Hypothalamus (tissue), 51 donors: ENCODE results near the gene HTR3C.
"Not testable (repeated sequence)": the region's sequence is repeated elsewhere in the genome, so short reads cannot be mapped to it uniquely, and the experiment has no call there.

Experiments used
- DNase-seq, 51 donors: peaks; one replicate each; lab custom pipeline; 2025; lab: John Stamatoyannopoulos, UW

Gene HTR3C

DNA sequence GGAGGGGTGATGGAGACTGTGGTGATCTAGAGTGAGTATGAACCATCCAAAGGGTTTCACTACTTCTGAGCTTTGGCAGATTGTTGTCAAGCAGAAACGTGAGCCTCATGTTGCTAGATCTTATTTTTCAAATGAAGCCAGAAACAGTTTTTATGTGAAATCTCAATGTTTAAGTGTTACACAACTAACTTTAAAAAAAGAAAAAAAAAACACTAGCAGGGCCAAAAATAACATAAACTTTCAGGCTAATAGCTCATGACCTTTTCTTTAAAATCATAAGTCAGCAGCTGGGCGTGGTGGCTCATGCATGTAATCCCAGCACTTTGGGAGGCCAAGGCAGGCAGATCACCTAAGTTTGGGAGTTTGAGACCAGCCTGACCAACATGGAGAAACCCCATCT lies 23.4 kb upstream of the HTR3C start:
- DNase-seq, result no peak

DNA sequence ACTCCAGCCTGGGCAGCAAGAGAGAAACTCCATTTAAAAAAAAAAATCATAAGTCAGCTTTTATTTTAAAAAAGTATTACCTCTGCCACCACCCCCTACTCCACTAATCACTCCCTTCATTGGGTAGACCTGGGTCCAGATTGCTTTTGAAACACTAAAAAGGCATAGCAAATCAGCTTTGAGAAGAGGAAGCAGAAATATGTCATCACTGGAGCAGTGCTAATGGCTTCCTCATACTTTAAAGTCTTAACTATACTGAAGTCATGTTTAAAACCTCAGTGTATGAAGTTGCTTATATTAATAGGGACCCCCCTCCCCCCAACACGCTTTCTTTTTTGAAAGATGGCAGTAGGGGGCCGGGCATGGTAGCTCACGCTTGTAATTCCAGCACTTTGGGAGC lies 22.3 kb upstream of the HTR3C start:
- DNase-seq, result no peak

DNA sequence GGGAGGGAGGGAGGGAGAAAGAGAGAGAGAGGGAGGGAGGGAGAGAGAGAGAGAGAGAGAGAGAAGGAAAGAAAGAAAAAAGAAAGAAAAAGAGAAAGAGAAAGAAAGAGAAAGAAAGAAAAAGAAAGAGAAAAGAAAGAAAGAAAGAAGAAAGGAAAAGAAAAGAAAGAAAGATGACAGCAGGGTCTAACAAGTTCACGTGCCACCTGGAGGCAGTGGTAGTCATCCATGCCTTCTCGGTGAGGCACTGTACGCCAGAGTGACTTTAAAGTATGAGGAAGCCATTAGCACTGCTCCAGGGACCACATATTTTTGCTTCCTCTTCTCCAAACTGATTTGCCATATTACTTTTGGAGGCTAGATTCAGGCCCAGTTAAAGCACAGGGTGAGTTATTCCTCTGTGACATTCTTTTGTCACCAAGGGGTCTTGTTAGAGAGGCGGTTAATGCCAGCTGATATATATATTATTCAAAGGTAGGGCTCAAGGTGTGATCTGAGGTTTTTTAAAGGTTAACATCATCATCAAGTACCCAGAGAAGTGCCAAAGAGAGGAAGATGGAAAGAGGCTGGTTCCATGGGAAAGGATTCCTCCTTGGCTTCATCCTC lies 21.6 kb upstream of the HTR3C start, which contains the start of gene HTR3D:
HTR3D (plus strand) TSS at position 556 of the 606 bp plus-strand sequence; CDS start at position 556, 0 bp downstream.
- DNase-seq, result no peak

DNA sequence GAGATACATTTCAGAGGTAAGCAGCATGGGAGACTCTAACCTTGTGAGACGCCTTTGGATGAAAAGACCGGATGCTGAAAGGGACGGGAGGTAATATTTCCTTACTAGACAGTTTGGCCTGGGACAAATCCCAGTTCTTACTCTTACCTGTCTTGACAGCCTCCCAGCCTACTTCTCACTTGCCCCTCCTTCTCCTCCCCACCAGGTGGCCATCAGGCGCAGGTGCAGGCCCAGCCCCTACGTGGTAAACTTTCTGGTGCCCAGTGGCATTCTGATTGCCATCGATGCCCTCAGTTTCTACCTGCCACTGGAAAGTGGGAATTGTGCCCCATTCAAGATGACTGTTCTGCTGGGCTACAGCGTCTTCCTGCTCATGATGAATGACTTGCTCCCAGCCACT lies 15.0 kb upstream of the HTR3C start:
- no peak for DNase-seq

DNA sequence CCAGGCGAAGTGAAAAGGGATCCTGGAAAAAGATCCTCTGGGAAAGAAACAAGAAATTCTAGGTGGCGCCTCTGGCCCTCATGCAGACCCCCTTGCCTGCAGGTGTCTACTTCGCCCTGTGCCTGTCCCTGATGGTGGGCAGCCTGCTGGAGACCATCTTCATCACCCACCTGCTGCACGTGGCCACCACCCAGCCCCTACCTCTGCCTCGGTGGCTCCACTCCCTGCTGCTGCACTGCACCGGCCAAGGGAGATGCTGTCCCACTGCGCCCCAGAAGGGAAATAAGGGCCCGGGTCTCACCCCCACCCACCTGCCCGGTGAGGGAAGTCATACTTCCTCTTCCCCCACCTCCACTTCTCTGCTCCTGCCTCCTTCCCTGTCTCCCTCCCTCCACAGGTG lies 14.5 kb upstream of the HTR3C start:
- DNase-seq, result not testable (repeated sequence)

DNA sequence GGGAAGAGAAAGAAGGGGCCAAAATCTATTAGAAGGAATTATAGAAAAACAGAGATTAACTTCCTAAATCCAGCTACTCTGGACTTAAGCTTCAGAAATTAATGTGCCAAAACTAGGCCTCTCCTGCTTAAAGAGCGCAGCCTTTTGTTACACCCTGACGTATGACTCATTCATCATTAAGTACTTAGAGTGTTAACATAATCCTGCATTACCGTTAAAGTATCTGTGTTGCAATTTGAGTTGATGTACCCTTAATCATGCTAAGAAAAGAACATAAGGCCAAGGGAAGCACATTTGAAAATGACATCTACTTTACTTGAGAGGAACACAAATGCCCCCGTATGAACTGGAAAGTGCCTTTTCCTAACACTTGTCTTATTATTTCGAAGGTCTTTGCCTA lies 13.4 kb upstream of the HTR3C start:
- DNase-seq, result peak in 1 of 51 donors; percentile 4

DNA sequence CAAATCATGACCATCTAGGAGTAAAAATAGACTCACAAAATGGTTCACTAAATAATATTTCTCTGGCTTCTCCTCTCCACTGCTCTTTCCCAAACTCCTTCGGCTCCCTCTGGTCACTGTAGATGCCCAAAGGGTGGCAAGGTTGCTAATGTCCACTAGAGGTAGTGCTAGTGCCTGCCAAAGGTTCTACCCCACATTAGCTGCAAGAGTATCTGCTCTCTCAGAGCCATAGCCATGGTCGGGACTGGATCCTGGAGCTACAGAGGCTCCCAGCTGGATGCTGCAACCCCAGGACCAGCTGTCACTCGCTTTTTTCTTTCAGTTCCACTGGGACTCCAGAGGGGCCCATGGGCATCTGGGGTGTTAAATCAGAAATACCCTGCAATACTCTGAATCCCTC lies 12.8 kb upstream of the HTR3C start:
- no peak for DNase-seq

DNA sequence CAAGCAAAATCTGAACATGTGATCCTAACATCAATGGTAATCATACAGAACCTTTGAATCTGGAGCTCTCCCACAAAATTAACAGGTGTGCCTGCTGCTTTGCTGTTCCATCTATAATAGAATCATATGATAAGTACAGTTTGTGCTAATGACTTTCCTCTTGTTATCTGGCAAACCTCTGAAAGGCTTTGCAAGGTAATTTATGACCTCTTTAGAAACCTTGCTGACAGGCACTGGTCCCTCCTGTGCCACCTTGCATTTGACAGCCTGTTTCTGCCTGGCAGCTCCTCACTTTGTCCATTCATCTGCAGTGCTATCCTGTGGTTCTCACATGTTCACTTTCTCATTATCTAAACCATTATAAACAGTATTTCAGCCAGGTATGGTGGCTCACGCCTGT lies 10.2 kb upstream of the HTR3C start:
- peak in 1 of 51 donors; percentile 4 for DNase-seq

DNA sequence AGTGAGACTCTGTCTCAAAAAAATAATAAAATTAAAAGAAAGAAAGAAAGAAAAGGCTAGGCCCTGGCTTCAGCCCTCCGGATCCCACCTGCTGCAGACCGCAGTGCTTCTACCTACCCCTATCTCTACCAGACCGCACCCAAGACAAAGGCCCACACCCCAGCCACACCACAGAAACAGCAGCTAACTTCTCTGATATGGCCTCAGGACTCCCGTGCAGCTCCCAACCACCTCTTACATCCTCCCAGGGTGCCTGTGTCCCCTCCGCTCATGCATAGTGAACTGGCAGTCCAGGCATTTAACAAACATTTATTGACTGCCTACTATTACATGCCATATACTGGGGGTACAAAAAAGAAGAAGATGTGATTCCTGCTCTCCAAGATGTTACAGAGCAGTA lies 6.9 kb upstream of the HTR3C start:
- no peak for DNase-seq

DNA sequence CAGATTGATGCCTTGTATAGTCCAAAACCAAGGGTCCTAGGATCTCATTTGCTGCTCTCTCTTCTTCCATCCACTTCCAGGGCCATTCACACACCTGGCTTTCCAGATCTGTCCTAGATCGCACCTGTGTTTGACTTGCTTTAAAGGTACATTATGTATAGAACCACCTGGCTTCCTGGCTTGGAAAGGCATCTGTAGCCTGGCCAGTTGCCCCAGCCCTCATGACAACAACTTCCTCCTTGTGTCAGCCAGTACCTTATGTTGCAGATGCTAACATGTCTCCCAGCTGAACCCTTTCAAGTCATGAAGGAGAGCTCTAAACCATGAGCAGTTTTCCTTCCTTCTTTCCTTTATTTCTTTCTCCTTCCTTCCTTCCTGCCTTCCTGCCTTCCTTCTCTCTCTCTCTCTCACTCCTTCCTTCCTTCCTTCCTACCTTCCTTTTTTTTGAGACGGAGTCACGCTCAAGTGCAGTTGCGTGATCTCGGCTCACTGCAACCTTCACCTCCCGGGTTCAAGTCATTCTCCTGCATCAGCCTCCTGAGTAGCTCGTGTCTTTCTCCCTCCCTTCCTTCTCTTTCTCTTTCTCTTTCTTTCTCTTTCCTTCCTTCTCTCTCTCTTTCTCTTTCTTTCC lies 2.5 kb upstream of the HTR3C start:
- DNase-seq, result no peak

DNA sequence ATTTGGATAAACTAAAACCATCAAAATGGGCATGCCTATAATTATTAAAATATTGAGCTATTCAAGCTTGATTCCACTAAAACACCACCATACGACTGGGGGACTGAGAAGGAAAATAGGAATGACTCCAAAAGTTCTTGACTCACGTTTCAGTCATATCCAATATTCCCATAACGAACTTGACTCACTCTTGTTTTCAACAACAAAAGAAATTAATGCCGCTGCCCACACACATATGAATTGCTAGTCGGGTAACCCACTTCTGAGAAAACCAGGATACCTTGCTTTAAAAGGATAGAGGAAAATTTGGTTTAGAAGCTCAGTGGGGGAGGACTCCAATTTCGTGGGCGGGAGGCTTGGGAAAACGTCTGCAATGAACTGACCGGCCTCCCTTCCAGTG lies 5.2 kb downstream of the HTR3C start:
- DNase-seq, result no peak

DNA sequence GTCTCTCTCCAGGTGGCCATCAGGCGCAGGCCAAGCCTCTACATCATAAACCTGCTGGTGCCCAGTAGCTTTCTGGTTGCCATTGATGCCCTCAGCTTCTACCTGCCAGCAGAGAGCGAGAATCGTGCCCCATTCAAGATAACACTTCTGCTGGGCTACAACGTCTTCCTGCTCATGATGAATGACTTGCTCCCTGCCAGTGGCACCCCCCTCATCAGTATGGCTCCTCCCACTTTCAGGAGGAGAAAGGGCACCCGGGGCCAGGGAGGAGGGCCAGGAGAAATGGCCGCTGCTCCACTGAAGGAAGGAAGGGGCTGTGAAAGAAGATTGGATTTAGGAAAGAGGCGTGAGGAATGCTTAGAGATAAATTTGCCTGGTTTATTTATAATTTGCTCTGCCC lies 6.6 kb downstream of the HTR3C start:
- DNase-seq, result no peak

DNA sequence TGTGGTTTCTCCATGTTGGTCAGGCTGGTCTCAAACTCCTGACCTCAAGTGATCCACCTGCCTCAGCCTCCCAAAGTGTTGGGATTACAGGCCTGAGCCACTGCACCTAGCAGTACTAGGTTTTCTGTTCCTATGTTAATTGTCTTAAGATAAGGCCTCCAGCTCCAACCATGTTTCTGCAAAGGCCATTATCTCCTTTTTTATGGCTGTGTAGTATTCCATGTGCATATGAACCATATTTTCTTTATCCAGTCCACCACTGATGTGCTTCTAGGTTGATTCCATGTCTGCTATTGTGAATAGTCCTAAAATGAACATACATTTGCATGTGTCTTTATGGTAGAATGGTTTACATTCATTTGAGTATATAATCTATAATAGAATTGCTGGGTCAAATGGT lies 9.8 kb downstream of the HTR3C start:
- DNase-seq, result no peak

DNA sequence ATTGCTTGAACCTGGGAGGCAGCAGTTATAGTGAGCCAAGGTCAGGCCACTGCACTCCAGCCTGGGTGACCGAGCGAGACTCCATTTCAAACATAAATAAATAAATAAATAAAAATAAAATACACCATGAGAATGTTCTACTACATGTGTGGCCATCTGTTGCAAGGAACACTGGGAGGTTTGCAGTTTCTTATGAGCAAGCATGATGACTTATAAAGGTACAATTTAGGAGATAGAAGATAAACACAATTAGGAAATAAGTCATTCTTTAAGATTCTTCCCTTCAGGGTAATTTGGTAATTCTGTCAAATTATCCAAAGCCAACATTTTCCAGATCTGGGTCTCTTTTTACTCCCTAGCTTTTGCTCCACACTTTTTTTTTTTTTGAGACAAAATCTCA lies 13.4 kb downstream of the HTR3C start:
- DNase-seq, result no peak

DNA sequence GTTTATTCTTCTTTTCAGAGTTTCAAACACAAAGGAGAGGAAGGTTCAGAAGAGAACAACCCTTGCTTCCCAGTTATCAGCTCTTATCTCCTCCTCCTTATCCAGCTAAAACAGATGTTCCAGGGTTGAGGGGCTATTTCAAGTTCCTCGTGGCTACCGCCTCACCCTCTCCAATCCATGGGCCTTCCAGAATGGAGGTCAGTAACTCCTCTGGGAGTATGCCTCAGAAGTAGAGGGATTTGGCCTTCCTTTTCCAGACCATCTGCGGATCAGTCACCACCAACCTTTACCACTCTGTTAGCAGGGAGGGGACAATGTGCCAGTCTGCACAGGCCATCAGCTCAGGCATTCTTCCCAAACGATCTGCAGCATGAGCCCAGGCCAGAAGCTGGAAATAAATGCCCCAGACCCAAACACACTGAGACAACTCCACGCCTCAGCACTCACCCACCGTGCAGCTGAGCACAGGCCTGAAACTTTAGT lies 14.8 kb downstream of the HTR3C start:
- no peak for DNase-seq

DNA sequence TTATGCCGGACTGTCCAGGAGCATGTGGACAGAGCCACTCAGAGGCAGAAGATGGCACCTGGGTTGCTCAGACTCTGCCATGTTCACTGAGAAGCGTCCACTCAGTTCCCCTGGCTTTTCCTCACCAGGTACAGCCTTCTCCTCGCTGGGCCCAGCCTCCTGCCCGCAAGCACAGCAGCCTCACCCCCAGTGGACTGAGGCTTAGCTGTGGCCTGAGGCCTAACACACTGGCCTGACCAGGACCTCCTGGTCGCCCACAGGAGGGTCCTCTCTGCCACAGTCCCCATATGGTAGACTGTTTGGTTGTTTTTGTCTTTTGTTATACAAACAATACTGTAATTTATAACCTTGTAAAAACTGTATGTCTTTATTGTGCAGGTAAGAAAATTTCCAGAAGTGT lies 15.5 kb downstream of the HTR3C start:
- DNase-seq, result no peak

DNA sequence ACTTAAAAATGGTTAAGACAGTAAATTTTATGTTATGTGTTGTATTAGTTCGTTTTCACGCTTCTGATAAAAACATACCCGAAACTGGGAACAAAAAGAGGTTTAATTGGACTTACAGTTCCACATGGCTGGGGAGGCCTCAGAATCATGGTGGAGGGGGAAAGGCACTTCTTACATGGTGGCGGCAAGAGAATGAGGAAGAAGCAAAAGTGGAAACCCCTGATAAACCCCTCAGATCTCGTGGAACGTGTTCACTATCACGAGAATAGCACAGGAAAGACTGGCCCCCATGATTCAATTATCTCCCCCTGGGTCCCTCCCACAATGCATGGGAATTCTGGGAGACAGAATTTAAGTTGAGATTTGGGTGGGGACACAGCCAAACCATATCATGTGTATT lies 18.3 kb downstream of the HTR3C start:
- DNase-seq, result not testable (repeated sequence)

DNA sequence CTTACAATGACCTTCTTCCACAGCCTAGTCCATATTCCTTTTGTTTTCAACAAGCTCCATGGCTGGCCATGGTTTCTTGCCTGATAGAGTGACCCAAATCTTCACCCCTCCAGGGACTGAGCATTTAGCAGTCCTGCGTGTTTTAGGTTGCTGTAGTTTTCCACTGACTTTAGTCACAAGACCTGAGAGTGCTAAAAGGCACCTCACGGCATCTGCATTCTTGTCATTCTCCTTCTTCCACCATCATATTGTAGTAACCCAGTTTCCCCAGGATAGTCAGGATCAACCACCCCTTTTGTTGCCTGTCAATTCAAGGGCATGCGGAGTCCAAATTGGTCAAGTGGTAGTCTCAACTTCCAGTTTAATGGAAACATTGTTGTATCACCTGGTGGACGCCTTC lies 20.8 kb downstream of the HTR3C start:
- DNase-seq, result no peak

DNA sequence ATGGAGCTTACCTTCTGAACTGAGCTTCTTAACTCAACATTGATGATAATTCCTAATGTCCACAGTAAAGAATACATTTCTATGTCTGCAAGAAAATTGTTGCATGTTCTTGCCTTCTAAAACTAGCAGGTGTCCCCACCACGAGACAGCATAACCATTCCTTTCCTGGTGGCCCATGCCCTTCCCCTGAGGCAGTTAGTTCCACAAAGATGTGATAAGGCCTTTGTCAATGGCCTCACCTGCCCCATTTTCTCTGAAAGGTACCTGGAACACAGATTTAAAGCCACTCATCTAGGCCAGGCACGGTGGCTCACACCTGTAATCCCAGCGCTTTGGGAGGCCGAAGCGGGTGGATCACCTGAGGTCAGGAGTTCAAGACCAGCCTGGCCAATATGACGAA lies 23.1 kb downstream of the HTR3C start:
- DNase-seq, result no peak

DNA sequence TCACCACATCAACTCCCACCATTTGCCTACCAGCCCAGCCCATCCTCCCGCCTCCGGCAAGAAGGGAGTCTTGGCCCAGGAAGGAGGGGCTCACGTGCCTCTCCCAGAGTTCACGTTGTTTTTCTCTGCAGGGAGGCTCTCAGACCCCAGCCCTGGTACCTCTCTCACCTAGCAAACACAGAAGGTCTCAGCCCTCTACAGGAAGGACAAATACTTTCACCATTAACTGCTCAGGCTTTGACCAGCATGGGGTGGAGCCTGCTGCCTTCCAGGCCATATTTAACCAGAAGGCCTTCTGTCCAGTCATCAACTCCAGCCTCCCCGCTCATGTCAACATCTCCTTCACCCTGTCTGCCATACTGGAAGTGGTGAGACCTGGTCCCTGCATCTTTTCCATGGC lies 25.0 kb downstream of the HTR3C start:
- DNase-seq, result no peak

DNA sequence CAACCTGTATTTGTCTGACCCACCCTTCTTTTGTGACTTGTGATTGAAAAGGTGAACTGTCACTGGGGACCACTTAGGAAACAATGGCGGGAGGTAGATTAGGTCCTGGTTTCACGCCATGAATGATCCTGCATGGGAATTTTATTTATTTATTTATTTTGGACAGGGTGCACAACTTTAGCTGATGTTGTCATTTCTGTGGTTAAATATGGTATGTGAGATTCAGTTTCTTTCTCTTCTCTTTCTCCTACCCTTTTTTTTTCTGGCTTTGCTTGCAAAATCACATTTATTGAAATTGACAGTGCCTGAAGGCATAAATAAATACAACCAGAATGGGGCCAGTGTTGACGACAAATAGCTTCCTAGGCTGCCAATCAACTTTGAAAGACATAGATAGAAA lies 26.0 kb downstream of the HTR3C start:
- no peak for DNase-seq

DNA sequence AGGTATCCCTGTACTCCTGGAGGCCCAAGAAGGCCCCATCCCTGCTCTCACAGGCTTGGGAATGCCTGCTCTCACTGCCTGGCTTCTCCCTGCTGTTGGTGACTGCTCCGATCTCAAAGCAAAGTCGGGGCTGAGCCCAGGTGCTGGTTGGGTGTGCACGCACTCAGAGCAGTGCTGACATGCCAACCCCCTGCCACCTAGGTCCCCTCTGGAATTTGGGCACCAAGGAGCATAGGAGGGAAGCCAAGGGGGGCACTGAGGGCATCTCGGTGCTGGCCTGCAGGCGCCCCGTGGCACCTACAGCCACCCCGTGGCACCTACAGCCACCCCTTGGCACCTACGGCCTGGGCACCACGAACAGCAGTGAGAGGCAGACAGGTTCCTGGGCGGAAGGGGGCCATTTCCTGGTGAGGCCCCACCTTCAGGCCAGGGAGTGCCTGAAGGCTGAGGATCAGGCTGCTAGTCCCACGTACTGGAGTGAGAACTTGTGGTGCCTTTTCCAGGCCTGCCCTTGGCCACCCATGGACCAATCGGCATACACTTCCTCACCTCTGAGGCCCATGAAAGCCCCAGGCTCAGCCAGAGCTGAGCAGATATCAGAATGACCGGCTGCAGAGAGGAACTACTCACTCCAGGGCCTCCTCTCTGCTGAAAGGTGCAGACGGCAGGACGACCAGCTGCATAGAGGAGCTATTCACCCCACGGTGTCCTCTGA lies 28.4 kb downstream of the HTR3C start:
- DNase-seq, result no peak
